Left cardiac atrium (tissue), 4 donors: ENCODE measurements around the gene GRN. TPM values are rescaled to one million over a fixed set of nuclear protein-coding genes. Genes with fewer than 3 reads are reported as not detected.
"Not testable (repeated sequence)": the region's sequence is repeated elsewhere in the genome, so short reads cannot be mapped to it uniquely, and the experiment has no call there.

Experiments
- ATAC-seq, 2 donors: fragments of 200-7000 bp; cut with Tn5 transposase; one replicate each; pipeline ENCODE4 v1.9.1; 2020; ENCODE audit warnings: mild to moderate bottlenecking in 2 of 2, moderate library complexity in 2 of 2
- DNase-seq: peaks from one replicate; pipeline ENCODE4 v3.0.0-alpha.2; 2020
- intact Hi-C, 2 donors: fragments of 100-400 bp; cut with DNase I; formaldehyde crosslinking; loops; one replicate each; pipeline versions ENCODE4 v1.14.1 to v1.15.1; 2022 to 2023
- total RNA-seq, 2 donors: library from RNA; stranded (reverse); fragmentation: NEBNext Ultra II Directional; extraction: Animal tissue kit (Norgen Biotek cat#: 25700); gene quantifications; one replicate each; pipeline ENCODE4 v1.2.1, GENCODE V29; 2021
- donor health status: DM: no; HTN: yes; CAD: no.
- donor health status: DM: no; HTN: yes; CAD: no; lungs with severe emphysema.
- donor health status: DM: yes; HTN: yes; CAD: no.
- donor health status: Dilated cardiomyopathy.

GRN gene
- total RNA-seq, 2 donors from 2014 or later: 190 to 206 TPM

- intact Hi-C loops: loop anchor here in 1 of 2 donors (5.0 kb wide), 1 partner anchor 86 kb away; no protein-coding TSS in a partner anchor
- ATAC-seq (no peak), DNase-seq (no peak)
These were observed 26.8 kb upstream of the GRN start for GRCh38 chr17:44318077-44318892.

- intact Hi-C loops: no loop called here
- no peak for DNase-seq
- no peak for ATAC-seq
These were observed 25.0 kb upstream of the GRN start for GRCh38 chr17:44320066-44320465.

- intact Hi-C loops: no loop called here
- no peak for DNase-seq
These were observed 23.6 kb upstream of the GRN start for GRCh38 chr17:44321246-44322120.

GRCh38 chr17:44322236-44322895, 22.7 kb upstream of the GRN start:
- intact Hi-C loops: no loop called here
- no peak for DNase-seq
- ATAC-seq: no peak

More at GRCh38 chr17:44321246-44322120, 23.6 kb upstream of the GRN start:
- ATAC-seq: no peak

- ATAC-seq (no peak), DNase-seq (no peak)
- intact Hi-C loops: loop anchor here in 1 of 2 donors (1.0 kb wide), 1 partner anchor 102 kb away; no protein-coding TSS in a partner anchor
These were observed 21.6 kb upstream of the GRN start for GRCh38 chr17:44323359-44324091.

- intact Hi-C loops: loop anchor here in 1 of 2 donors (1.0 kb wide), 1 partner anchor 103 kb away; no protein-coding TSS in a partner anchor
- DNase-seq (no peak), ATAC-seq (peak; percentile 1 to 4)
These were observed 21.0 kb upstream of the GRN start for GRCh38 chr17:44324092-44324570.

- DNase-seq (peak; percentile 96), ATAC-seq (peak; percentile 91 to 92)
- intact Hi-C loops: loop anchor here (1.0 to 5.0 kb wide), 2 partner anchors 103 to 107 kb away; partner anchors contain the start of gene UBTF (in 1 of the 2)
These were observed 20.4 kb upstream of the GRN start, which contains the start of gene SLC25A39 for GRCh38 chr17:44324571-44325275. TSS of gene SLC25A39 (minus strand) at chr17:44324823. CDS start at chr17:44323562, 1,261 bp downstream.

- ATAC-seq (peak; percentile 84 to 88), DNase-seq (peak; percentile 97)
- intact Hi-C loops: loop anchor here in 1 of 2 donors (5.0 kb wide), 1 partner anchor 110 kb away; the partner anchor contains the start of gene UBTF
These were observed 18.1 kb upstream of the GRN start for GRCh38 chr17:44326861-44327444.

GRCh38 chr17:44327715-44328449, 17.2 kb upstream of the GRN start:
- ATAC-seq (no peak), DNase-seq (no peak)
- intact Hi-C loops: loop anchor here in 1 of 2 donors (5.0 kb wide), 1 partner anchor 111 kb away; the partner anchor contains the start of gene UBTF

GRCh38 chr17:44329516-44329915, 15.6 kb upstream of the GRN start:
- not testable (repeated sequence) for DNase-seq, ATAC-seq
- intact Hi-C loops: loop anchor here in 1 of 2 donors (5.0 kb wide), 1 partner anchor 112 kb away; the partner anchor contains the start of gene UBTF

GRCh38 chr17:44330263-44330662, 14.8 kb upstream of the GRN start:
- DNase-seq, ATAC-seq: not testable (repeated sequence)
- intact Hi-C loops: loop anchor here in 1 of 2 donors (2.0 kb wide), 1 partner anchor 111 kb away; the partner anchor contains the start of gene UBTF

GRCh38 chr17:44331249-44331760, 13.8 kb upstream of the GRN start:
- ATAC-seq: peak; percentile 2 to 11
- DNase-seq: no peak
- intact Hi-C loops: loop anchor here in 1 of 2 donors (2.0 kb wide), 1 partner anchor 113 kb away; the partner anchor contains the start of gene UBTF

GRCh38 chr17:44333371-44333770, 11.7 kb upstream of the GRN start:
- DNase-seq (no peak), ATAC-seq (peak in 1 of 2 donors; percentile 44)
- intact Hi-C loops: no loop called here

- DNase-seq (no peak), ATAC-seq (no peak)
- intact Hi-C loops: no loop called here
These were observed 10.8 kb upstream of the GRN start for GRCh38 chr17:44334315-44334714.

- ATAC-seq (no peak), DNase-seq (no peak)
- intact Hi-C loops: no loop called here
These were observed 10.4 kb upstream of the GRN start for GRCh38 chr17:44334727-44335126.

- DNase-seq (no peak), ATAC-seq (no peak)
- intact Hi-C loops: no loop called here
These were observed 9.5 kb upstream of the GRN start for GRCh38 chr17:44335564-44335963.
